ENCODE measurements around the gene PRPF18.

The PRPF18 gene

GRCh38 chr10:13651969-13652720 is 65.4 kb downstream of the PRPF18 start:
- Histone ChIP-seq H3K27me3 (no peaks in the 10 kb centered on the region), H3K4me3 (ENCODE audit: low read depth in 1 of 2, low read length in 1 of 2) (no peak overlapping the region), H3K36me3 (peaks cover 56% of the 10 kb centered on the region), H3K27ac (no peak overlapping the region), H3K4me1 (ENCODE audit: control insufficient read depth in 1 of 2, insufficient read depth in 1 of 2, low read depth in 1 of 2, low read length in 1 of 2) (no peaks in the 10 kb centered on the region), H3K9me3 (no peaks in the 10 kb centered on the region)
- no peak for TF ChIP-seq CTCF (IDR thresholded peaks at IDR 0.05)

- no peak overlapping the region for H3K4me3 ChIP-seq (ENCODE audit: low read depth in 1 of 2, low read length in 1 of 2)
- TF ChIP-seq CTCF (IDR thresholded peaks at IDR 0.05): no peak
- H3K4me1 ChIP-seq (ENCODE audit: control insufficient read depth in 1 of 2, insufficient read depth in 1 of 2, low read depth in 1 of 2, low read length in 1 of 2): no peaks in the 10 kb centered on the region
- H3K36me3 ChIP-seq: peaks cover 49% of the 10 kb centered on the region
- no peak overlapping the region for H3K27ac ChIP-seq
- H3K9me3 ChIP-seq: no peaks in the 10 kb centered on the region
- no peaks in the 10 kb centered on the region for H3K27me3 ChIP-seq
Measured at GRCh38 chr10:13652860-13653259, 66.1 kb downstream of the PRPF18 start.

GRCh38 chr10:13654118-13654830 is 67.5 kb downstream of the PRPF18 start:
- Histone ChIP-seq H3K9me3 (no peaks in the 10 kb centered on the region), H3K36me3 (peaks cover 35% of the 10 kb centered on the region), H3K27me3 (peaks cover 4% of the 10 kb centered on the region), H3K27ac (no peak overlapping the region), H3K4me3 (ENCODE audit: low read depth in 1 of 2, low read length in 1 of 2) (no peak overlapping the region), H3K4me1 (ENCODE audit: control insufficient read depth in 1 of 2, insufficient read depth in 1 of 2, low read depth in 1 of 2, low read length in 1 of 2) (peaks cover 4 to 6% of the 10 kb centered on the region in 2 experiments)
- no peak for TF ChIP-seq CTCF (IDR thresholded peaks at IDR 0.05)

- peaks cover 5% of the 10 kb centered on the region for H3K27me3 ChIP-seq
- no peak for TF ChIP-seq CTCF (IDR thresholded peaks at IDR 0.05)
- peaks cover 32% of the 10 kb centered on the region for H3K36me3 ChIP-seq
- H3K4me1 ChIP-seq (ENCODE audit: control insufficient read depth in 1 of 2, insufficient read depth in 1 of 2, low read depth in 1 of 2, low read length in 1 of 2): peaks cover 10 to 11% of the 10 kb centered on the region in 2 experiments
- H3K9me3 ChIP-seq: no peaks in the 10 kb centered on the region
- H3K4me3 ChIP-seq (ENCODE audit: low read depth in 1 of 2, low read length in 1 of 2): no peak overlapping the region
- no peak overlapping the region for H3K27ac ChIP-seq
Measured at GRCh38 chr10:13654846-13655245, 68.1 kb downstream of the PRPF18 start.

- no peak overlapping the region for H3K4me3 ChIP-seq (ENCODE audit: low read depth in 1 of 2, low read length in 1 of 2)
- no peaks in the 10 kb centered on the region for H3K9me3 ChIP-seq
- peaks cover 5% of the 10 kb centered on the region for H3K27me3 ChIP-seq
- H3K27ac ChIP-seq: no peak overlapping the region
- peaks cover 24% of the 10 kb centered on the region for H3K36me3 ChIP-seq
- H3K4me1 ChIP-seq (ENCODE audit: control insufficient read depth in 1 of 2, insufficient read depth in 1 of 2, low read depth in 1 of 2, low read length in 1 of 2): peaks cover 14 to 16% of the 10 kb centered on the region in 2 experiments
- no peak for TF ChIP-seq CTCF (IDR thresholded peaks at IDR 0.05)
Measured at GRCh38 chr10:13656337-13657100, 69.8 kb downstream of the PRPF18 start.
